Mesenteric fat pad (tissue), 1 donor: ENCODE measurements around the gene TBX19. TPM values are rescaled to one million over a fixed set of nuclear protein-coding genes. Genes with fewer than 3 reads are reported as not detected.

Experiments
- DNase-seq: peaks from one replicate; pipeline ENCODE4 v3.0.0-alpha.2; 2020; ENCODE audit warnings: low spot score
- total RNA-seq: library from RNA; stranded (reverse); fragmentation: NEBNext Ultra II Directional; extraction: Animal tissue kit (Norgen Biotek cat#: 25700); gene quantifications from one replicate; pipeline ENCODE4 v1.2.1, GENCODE V29; 2021
- donor health status: DM: yes; HTN: yes; CAD: no.

The TBX19 gene
- total RNA-seq, 1 donor from 2014 or later: 0.87 TPM

DNA sequence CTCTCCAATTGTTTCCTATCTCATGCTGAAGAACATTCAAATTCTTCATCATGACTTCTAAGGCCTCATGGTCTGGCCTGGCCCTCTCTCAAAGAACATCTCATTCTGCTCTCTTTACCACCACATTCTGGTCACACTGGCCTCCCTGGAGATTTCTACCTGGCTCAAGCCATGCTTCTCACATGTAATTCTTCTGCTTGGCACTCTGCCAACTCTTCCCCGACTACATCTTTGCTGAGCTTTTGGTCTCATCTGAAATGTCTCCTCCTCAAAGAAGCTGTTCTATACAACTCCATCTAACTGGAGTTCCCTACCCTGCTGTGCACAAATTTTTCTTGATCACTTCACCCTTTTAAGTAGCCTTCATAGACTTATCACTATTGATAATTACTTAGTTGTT, 1.4 kb upstream of the TBX19 start:
- no peak for DNase-seq

DNA sequence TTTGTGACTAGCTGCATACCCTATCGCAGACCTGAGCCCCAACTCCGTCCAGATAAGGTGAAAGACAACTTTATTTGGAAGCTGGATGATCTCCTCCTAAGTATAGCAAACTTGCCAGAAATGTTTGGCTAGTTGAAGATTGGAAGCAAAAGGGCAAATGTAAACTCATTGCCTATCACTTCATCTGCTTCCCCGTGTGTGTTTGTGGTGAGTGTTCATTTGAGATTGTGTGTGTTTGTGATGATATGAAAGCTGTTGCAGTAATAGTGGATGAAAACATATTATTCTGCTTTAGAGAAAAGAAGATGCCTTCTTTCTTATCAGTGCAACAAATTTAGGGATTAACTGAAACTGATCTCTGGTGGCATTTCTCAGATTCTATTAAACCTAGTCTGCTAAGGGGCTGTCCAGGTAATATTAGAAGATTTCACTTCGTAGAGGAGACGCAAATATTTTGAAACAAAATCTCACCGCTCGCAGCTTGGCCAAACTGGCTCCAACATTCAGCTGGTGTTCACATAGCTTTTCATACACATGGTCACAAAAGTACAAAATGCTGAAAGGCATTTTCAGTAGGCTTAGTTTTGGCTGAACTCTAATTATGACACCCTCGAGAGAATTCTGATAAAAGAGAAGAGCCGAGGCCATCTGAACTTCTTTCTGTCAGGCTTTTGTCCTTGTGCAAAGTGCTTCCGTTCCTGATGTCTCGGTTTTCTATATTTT, 1.1 kb downstream of the TBX19 start:
- no peak for DNase-seq

DNA sequence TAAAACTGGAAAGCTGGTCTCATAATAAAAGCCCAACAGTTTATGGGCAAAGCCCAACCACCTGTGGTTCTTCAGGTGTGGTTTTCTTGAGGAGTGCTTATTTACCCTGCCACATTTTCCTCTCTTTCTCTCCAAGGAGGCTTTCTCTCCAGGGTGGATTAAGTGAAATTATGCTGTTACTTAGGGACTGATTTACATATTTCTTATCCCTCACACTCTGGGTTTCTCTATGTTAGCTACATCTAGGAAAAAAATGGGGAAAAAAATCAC, 4.8 kb downstream of the TBX19 start:
- no peak for DNase-seq

DNA sequence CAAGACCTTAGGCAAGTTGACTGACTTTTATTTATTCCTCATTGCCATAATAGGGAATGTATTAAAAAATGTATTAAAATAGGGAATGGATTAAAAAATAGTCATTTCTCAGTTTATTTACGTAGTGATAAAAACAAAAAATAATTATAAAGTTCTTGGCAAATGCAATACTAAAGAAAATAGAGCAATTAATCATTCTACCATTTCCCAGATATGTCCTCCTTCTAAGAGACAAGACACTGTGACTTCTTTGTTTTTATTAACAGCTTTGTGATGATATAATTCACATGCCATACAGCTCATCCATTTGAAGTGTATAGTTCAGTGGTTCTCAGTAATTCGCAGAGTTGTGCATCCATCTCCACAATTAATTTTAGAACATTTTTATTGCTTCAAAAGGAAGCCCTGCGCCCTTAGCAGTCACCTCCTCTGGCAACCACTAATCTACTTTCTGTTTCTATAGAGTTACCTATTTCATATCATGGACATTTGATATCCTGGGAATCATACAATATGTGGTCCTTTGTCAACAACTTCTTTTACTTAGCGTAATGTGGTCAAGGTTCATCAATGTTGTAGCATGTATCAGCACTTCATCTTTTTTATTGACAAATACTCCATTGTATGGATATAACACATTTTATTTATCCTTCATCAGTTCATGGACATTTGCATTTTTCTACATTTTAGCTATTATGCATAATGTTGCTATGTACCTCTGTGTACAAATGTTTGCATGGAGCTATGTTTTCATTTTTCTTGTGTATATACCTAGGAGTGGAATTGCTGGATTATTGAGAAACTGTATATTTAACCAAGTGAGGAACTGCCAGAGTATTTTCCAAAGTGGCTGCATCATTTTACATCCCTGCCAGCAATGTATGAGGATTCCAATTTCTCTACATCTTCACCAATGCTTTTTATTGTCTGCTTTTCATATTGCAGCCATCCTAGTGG, 5.6 kb downstream of the TBX19 start:
- DNase-seq: no peak

DNA sequence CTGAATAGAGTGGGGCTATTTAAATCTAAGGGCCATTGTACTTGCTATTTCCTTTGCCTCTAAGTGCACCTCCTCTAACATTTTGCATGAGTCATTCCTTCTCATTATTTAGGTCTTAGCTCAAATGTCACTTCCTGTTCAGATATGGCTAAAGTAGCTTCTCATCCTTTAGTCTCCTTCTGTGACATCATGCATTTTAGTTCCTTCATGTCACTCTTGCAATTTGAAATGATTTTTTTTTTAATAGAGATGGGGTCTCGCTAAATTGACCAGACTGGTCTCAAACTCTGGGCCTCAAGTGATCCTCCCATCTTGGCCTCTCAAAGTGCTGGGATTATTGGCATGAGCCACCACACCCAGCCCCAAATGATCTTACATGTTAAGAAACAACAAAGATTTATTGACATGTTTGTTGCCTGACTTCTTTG, 6.6 kb downstream of the TBX19 start:
- no peak for DNase-seq

DNA sequence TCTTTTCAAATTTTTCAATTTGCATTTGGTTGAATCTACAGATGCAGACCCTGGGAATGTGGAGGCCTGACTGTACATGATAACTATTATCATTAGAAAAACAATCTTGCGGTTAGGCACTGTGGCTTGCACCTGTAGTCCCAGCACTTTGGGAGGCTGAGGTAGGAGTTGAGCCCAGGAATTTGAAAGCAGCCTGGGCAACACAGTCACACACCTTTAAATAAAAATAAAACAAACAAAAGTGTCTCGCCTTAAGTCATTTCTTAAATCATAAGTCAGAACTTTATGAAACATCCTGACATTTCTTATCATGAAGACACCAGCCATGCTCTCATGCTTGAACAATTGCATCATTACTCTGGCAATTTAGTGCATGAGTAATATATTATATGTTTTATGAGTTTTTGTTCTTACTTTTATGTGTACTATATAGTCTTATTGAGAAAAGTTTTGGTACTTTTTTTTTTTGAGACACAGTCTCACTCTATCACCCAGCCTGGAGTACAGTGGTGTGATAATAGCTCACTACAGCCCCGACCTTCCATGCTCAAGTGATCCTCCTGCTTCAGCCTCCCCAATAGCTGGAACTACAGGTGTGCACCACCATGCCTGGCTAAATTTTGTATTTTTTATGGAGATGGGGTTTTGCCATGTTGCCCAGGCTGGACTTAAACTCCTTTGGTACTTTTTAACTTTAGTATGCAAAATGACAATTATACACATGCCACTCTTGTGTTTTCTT, 7.8 kb downstream of the TBX19 start:
- no peak for DNase-seq

DNA sequence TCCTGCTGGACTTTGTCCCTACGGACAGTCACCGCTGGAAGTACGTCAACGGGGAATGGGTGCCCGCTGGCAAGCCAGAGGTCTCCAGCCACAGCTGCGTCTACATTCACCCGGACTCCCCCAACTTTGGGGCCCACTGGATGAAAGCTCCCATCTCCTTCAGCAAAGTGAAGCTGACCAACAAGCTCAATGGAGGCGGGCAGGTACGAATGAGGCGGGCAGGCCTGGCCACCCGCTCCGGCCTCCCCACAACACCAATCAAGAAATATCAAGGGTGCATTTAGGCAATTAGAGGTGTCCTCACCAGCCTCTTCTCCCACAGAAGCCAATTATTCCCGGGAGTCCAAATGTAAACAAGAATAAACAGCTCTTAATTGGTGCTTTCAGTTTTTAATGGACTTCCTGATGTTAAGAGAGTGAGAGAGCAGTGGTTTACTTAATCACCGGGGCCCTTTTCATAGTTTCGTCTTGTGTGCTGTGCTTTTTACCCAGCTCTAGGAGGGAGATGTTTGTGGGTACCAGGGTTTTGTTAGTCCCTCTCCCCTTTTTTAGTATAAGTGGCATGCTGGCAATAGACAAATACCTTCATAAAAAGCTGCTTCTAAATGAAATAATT, 10.7 kb downstream of the TBX19 start:
- DNase-seq: no peak

DNA sequence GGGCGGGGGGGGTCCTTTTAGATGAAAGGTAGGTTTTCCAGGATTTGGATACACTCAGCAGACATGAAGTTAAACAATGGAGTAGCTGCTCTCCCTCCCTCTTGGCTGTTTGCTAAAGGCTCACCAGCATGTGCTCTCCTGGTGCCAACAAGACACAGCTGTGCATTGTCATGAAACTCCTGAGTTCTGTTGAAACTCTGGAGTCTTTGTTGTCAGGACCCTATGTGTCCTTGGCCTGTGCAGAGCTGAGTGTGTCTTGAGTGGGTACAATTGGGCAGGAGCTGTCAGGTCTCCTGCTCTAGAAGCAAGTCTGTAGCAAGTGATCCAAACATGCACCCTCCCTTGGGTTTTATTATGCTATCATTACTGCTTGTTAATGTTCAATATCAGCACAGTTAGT, 12.7 kb downstream of the TBX19 start:
- DNase-seq: no peak

DNA sequence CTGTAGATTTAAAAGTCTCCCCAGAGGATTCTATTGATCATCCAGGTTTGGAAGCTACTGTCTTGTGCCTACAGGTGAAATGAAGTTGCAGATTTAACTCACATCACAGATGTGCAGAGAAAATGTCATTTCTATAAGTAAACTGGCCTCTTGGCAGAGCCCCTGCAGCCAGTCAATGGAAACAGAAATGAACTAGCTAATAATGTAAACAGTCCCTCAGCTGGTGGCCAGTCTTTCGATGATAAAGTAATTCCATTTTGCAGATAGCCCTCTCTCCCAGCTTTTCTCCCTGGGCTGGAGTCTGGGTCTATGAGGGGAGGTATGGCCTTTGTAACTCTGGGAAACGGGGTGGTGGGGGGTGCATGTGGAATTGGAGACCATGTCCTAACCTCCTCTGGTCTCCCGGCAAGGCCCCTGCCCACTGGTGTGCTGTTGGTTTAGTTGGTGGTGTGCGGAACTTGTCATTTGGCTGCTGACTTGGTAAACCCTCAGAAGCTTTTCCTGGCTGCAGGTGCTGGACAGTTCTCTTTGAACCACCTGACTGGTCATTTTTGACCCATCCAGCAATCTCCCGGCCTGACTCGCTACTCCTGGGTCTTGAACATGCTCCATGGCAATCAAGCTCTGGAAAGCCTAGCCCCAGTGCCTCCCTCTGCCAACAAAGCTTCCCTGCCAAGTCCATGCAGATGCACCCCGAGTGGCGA, 14.9 kb downstream of the TBX19 start:
- DNase-seq: no peak

DNA sequence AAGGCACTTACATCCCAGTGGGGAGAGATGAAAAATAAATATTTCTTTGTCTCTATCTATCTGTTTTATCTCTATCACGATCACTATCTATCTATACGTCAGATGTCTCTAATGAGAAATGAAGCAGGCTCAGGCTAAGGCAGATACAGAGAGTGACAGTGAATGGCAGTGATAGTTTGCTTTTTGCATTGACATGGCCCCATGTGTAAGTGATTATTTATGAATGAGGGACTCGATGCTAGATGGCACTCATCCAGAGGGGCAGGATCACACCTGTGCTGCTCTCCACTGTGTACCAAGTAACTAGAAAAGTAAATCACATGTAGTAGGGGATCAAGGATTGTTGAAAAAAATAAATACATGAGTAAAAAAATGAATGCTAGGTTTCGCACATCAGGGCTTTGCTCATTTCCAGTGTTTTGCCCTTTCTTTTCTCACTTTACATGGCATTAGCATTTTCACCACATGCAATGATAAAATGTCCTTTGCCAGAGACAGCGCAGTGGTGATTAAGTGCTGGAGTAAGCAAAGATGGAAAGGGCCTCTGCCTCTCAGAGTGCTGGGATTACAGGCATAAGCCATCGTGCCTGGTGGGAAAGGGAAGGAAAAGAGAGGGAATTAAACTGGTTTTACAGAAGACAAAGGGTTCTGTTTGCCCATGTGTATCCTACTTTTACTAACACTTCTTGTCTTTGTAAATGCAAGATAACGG, 16.5 kb downstream of the TBX19 start:
- no peak for DNase-seq

DNA sequence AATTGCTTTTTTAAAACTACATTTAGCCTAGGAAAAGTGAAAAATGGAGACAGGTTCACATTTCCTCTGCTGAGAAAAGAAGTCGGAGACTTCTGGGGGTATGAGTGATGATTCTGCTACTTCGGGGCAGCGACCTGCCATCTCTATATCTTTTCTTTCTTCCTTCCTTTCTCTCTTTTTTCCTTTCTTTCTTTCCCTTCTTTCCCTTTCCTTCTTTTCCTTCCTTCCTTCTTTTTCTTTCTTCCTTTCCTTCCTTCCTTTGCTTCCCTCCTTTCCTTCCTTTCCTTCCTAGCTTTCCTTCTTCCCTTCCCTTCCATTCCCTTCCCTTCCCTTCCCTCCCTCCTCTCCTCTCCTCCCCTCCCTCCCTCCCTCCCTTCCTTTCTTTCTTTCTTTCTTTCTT, 17.8 kb downstream of the TBX19 start:
- DNase-seq: no peak

DNA sequence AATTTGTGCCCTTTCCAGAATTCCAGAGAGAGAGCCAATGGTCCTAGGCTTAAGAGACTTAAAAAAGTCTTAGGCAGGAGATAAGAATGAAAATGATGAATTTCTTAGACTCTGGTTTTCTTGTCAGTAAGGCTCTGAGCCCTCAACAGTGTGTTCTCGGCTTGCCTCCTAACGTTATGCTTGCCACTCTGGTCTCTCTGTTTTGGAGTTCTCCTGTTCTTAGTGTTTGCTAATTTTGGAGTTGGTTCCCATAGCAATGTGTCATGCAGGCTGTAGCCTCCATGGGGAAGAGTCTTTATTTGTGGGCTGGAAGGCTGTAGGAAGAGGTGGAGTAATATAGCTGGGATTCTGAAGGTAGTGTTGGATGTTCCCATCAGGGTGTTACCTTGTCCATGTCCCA, 19.9 kb downstream of the TBX19 start:
- DNase-seq: no peak

DNA sequence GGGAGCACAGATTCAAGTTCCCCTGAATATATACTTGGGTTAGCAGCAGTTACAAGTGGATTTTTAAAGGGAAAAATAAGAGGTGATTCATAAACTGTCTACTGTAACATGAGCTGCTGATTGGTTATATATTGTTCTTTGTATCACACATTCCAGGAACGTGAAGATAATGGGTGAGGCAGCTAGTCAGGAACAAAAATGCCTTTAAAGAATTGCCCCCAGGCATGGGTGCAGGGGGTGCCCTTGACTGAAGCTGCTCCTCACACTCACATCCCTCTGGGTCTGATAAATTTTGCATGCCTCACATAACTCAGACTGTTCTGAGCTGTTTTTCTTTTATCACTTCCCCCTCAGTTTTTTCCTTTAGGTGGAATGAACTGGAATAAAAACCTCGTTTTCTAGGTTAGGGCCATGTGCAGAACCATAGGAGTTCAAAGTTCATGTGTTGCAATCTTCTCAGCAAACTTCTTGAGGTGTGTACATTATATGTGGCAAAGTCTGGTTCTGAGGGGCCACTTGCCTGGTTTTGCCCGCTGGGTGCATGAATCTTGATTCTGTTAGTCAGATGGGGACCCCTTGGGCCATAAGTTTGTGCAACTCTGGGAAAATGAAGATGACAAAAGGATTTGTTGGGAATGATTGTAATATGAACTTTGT, 21.1 kb downstream of the TBX19 start:
- DNase-seq: no peak

DNA sequence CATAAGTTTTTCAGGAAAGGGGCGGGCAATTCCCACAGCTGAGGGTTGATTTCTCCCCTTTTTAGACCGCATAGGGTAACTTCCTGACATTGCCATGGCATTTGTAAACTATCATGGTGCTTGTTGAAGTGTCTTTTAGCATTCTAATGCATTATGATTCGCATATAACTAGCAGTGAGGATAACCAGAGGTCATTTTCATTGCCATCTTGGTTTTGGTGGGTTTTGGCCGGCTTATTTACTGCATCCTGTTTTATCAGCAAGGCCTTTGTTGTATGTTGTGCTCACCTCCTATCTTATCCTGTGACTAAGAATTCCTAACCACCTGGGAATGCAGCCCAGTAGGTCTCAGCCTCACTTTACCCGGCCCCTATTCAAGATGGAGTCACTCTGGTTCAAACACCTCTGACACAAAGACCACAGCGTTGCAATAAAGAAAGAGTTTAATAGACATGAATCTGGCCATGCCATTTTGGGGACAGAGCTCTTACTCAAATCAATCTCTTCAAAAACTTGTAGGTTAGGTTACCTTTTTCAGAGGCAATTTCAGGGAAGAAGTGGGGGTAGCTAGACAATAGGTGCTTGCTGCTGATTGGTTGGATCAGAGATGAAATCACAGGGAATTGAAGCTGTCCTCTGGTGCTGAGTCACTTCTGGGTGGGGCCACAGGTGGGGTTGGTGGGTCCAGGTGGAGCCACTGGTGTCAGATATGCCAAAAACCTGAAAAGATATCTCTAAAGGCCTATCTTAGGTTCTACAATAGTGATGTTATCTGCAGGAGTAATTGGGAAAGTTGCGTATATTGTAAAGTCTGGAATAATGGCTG, 23.3 kb downstream of the TBX19 start:
- no peak for DNase-seq

DNA sequence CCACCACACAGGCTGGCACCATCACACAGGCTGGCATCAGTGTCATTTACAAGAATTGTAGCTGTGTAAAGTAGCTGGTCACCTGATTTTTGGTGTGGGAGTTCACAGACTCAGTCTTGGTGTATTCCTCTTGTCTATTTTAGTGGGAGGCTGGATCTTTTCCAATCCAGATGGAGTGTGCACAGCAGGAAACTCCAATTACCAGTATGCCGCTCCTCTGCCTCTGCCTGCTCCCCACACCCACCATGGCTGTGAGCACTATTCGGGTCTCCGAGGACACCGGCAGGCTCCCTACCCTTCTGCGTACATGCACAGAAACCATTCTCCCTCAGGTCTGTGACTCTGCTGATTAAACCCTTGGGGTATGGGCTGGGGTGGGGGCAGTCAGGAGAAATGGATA, 24.2 kb downstream of the TBX19 start:
- DNase-seq: no peak

DNA sequence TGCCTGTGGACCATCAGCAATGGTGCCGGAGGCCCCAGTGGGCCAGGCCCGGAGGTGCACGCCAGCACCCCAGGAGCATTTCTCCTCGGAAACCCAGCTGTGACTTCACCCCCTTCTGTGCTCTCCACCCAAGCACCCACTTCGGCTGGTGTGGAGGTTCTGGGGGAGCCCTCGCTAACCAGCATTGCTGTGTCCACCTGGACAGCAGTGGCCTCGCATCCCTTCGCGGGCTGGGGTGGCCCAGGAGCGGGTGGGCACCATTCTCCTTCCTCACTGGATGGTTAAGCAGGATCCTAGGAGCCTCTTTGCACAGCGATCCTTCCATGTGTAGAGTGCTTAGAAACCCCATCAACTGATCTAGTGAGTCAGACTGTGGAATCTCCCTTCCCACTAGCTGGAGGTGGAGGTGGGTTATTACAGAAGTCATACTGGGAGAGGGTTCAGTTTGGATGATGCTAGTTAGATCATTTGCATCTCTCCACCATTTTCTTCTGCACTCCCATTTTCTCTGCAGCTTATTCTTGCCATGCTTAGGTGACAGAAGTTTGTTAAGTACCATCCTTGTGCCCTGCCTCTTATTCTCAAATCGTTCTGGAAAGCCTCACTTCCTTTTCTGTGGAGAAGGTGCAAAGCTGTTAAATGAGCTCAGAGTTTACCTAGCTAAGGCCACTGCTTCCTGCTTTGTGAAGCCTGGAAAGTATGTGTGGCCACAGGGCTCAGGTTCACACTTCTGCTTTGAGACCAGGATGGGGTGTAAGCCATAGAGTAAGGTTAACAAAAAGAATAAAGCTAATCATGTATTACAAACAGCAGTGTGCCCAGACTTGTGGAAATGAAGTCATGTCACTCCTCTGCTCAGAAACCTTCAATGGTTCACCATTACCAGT, 32.3 kb downstream of the TBX19 start:
- DNase-seq: no peak

DNA sequence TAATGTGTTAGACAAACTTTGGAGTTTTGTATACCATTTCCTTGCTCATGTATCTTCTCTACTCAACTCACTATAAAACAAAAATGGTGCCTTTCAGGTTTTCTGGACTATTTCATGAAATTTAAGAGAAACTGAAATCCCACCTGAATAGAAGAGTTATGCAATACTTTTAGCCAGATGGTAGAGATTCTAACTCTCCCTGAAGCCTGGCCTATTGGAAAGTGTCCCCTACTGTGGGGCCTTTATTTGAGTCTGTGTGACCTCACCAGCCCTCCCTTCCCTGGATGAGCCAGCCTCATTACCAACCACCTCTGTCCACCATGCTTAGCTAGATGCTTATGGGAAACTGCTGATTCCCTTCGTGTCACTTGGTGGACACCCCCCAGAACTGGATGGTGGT, 35.5 kb downstream of the TBX19 start:
- DNase-seq: no peak

DNA sequence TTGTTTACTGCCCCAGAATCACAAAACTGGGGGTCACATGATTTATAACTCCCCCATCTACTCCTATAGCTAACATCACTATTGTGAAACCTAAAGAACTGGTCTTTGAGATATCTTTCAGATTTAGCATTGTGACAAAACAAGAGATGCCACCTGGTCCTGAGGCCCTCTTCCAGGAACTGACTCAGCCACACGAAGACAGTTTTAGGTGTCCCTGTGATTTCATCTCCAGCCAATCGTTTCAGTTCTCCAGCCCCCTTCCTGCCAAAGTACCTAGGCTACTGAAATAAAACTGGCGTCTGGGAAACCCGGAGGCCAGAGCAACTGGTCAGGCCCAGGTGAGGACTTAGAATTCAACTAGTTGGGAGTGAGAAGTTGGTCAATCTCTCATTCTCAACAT, 36.6 kb downstream of the TBX19 start:
- no peak for DNase-seq
